IgD-negative memory B cell (primary cell): ENCODE measurements around the gene PNMT. TPM values are rescaled to one million over a fixed set of nuclear protein-coding genes. Genes with fewer than 3 reads are reported as not detected.
A peak's percentile ranks its signal among the peaks of the same experiment; 100 is the strongest.

Experiments used
- H3K27ac Mint-ChIP-seq, 3 donors: one replicate each; pipeline ENCODE4 v1.8.0; 2020 to 2022; ENCODE audit warnings: mild to moderate bottlenecking in 3 of 3, mixed read lengths in 3 of 3, moderate library complexity in 1 of 3
- H3K27me3 Mint-ChIP-seq: one replicate; pipeline ENCODE4 v1.8.0; 2021; ENCODE audit warnings: mixed read lengths
- H3K36me3 Mint-ChIP-seq: one replicate; pipeline ENCODE4 v1.8.0; 2020; ENCODE audit warnings: mild to moderate bottlenecking, mixed read lengths
- H3K4me1 Mint-ChIP-seq, 3 donors: one replicate each; pipeline ENCODE4 v1.8.0; 2020 to 2022; ENCODE audit warnings: mixed read lengths in 3 of 3, mild to moderate bottlenecking in 1 of 3
- H3K4me3 Mint-ChIP-seq, 4 donors: one replicate each; pipeline ENCODE4 v1.8.0; 2020 to 2022; ENCODE audit warnings: mild to moderate bottlenecking in 4 of 4, mixed read lengths in 4 of 4, moderate library complexity in 3 of 4
- H3K9me3 Mint-ChIP-seq, 3 donors: one replicate each; pipeline ENCODE4 v1.8.0; 2020 to 2021; ENCODE audit warnings: mixed read lengths in 3 of 3, mild to moderate bottlenecking in 1 of 3
- polyA plus RNA-seq: library from polyadenylated mRNA; unstranded; fragments of 300-500 nt; fragmentation: Illumina TruSeq; gene quantifications from one replicate; pipeline ENCODE4 v1.2.3, GENCODE V29; 2021

The PNMT gene
- polyA plus RNA-seq, 1 donor from 2014 or later: not detected

DNA sequence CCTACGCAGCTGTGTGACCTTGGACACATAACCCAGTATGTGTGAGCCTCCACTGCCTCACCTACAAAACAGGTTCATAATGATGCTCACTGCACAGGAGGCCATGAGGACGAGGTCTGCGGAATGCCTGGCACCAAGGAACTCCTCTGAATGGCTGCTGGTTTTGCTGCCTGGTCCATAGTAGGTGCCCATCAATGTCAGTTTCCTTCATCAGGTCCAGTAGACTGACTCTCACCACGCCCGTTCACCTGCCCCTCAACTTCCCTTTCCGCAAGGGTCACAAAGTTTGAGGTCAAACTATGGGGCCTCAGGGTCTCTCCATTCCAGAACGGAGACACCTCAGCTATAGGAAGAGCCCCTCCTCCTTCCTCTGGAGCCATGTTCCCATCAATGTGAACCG, 8.8 kb downstream of the PNMT start:
- peaks cover 2% of the 10 kb centered on the region for H3K36me3 Mint-ChIP-seq
- H3K27me3 Mint-ChIP-seq: no peaks in the 10 kb centered on the region
- peak overlapping the region; percentile 19 to 86 (median 83) for H3K27ac Mint-ChIP-seq
- H3K4me1 Mint-ChIP-seq: peaks cover 38 to 46% (median 45%) of the 10 kb centered on the region in 3 donors
- H3K4me3 Mint-ChIP-seq: peak overlapping the region in 2 of 4 donors; percentile 49 to 77
- H3K9me3 Mint-ChIP-seq: no peaks in the 10 kb centered on the region

DNA sequence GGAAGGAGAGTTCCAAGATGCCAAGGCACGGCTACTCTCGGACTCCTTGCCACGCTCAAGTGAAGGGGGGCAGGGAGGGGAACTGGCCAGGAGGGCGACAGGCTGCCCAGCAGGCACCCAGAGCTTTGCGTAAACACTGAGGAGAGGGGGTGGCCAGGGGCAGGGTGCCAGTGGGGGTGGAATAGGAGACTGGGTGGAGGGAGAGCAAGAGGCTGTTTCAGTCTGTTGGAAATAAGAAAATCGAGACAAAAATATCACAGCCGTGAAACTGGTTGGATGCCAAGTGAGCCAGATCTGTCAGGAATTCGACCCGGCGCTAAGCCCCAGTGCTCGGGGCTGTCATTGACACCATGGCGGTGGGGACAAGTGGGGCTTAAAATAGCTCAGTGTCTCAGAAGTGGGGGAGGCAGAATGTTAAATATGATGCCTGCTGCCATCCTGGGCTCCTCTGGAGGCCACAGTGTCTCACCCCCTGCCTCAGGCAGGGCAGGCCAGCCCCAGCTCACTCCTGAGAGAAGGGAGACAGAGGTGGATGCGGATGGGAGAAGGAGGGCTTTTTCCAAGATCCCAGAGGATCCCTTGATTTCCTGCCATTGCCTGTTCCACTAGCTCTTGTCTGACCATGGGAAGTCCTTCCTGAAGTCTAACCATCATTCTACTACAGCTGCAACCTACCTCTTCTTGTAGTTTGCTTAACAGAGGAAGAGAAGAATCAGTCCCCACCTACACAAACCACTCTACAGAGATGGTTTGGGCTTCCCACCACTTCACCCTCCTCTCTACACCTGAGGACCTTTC, 9.5 kb downstream of the PNMT start:
- H3K4me3 Mint-ChIP-seq: peak overlapping the region in 1 of 4 donors; percentile 87
- H3K9me3 Mint-ChIP-seq: no peaks in the 10 kb centered on the region
- no peaks in the 10 kb centered on the region for H3K27me3 Mint-ChIP-seq
- H3K36me3 Mint-ChIP-seq: peaks cover 2% of the 10 kb centered on the region
- H3K4me1 Mint-ChIP-seq: peaks cover 38 to 46% (median 45%) of the 10 kb centered on the region in 3 donors
- peak overlapping the region; percentile 63 to 95 (median 86) for H3K27ac Mint-ChIP-seq

DNA sequence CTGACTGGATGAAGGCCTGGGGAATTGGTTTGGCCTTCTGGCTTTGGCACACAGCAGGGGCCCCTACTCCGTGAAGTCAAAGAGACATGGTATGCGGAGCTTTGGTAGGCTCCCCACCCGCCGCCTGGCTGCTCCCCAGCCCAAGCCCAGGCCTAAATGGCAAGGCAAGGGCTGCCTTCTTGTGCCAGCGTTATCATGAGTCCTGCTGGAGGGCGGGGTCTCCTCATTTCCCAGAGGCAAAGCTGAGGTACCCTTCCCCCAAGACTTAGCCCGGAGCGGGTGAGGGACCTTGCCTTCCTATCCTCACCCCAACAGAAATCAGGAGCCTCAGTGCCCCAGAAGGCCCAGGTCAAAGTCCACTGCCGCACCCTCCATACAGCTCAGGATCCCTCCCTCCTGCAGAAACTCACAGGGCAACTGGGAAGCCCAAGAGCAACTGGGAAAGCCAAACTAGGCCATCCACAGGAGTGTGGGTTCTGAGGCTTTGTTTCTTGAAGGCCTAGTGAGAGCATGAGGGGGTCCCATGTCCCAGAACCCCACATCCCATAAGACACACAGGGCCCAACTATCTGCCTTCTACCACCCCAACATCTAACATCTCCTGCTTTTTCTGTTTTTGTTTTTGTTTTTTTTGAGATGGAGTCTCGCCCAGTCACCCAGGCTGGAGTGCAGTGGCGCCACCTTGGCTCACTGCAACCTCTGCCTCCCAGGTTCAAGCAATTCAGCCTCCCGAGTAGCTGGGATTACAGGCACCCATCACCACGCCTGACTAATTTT, 10.3 kb downstream of the PNMT start:
- peaks cover 42 to 45% (median 45%) of the 10 kb centered on the region in 3 donors for H3K4me1 Mint-ChIP-seq
- peak overlapping the region in 2 of 4 donors; percentile 82 to 87 for H3K4me3 Mint-ChIP-seq
- H3K9me3 Mint-ChIP-seq: no peaks in the 10 kb centered on the region
- H3K27ac Mint-ChIP-seq: peak overlapping the region; percentile 94 to 95 (median 95)
- no peaks in the 10 kb centered on the region for H3K27me3 Mint-ChIP-seq
- peaks cover 5% of the 10 kb centered on the region for H3K36me3 Mint-ChIP-seq

DNA sequence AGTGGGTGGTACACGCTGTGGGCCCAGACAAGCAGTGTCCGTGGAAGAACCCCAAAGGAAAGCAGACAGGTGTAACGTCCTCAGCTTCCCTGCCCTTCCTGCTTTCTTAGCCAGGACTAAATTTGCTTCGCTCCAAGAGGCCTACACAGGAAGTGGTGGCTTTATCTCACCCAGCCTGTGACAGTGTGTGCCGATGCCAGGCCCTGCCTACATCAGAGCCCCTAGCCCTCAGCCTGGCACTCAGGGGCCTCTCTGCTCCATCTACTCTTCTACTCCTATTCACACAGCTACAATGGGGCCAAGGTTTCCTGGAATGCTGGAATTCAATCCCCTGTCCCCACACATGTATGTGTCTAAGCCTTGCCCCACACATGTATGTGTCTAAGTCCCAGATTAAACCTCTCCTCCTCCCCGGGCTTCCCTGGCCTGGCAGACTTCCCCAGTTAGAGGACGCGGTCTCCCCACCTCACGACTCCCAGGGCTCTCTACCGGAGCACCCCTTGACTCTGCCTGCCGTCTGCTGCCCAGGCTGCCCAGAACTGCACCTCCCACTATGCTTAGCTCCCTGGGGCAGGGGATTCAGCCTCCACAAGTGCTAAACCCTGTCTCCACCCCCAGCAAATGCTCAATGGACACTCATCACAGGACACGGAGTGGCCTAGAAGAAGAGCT, 11.4 kb downstream of the PNMT start:
- peaks cover 42 to 45% (median 45%) of the 10 kb centered on the region in 3 donors for H3K4me1 Mint-ChIP-seq
- H3K27ac Mint-ChIP-seq: peak overlapping the region; percentile 94 to 95 (median 95)
- H3K9me3 Mint-ChIP-seq: no peaks in the 10 kb centered on the region
- peaks cover 5% of the 10 kb centered on the region for H3K36me3 Mint-ChIP-seq
- no peaks in the 10 kb centered on the region for H3K27me3 Mint-ChIP-seq
- peak overlapping the region in 3 of 4 donors; percentile 69 to 82 (median 70) for H3K4me3 Mint-ChIP-seq

DNA sequence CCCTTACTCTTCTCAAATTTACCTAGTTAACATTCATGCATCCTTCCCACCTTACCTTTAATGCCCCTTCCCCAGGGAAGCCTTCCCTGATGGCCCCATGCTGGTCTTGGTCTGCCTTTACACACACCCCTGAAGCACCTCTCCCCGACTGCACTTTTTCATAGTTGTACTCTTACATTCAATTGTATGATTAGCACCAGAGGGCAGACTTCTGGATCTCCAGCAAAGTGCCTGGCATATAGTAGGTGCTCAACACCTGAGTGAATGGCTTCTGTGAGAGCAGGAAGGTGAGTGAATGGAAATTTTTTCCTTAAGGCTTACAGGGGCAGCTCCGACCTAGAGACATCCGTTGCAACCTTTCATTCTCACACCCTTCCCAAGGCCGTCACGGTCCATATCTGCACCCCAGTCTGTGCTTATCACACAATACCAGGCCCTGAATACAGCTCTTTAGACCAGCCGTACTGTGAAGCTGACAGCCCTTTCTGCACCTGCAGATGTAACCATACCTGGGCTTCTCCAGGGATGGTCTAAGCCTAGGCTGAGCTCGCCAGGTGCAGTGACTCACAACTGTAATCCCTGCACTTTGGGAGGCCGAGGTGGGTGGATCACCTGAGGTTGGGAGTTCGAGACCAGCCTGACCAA, 15.2 kb downstream of the PNMT start:
- H3K36me3 Mint-ChIP-seq: peaks cover 7% of the 10 kb centered on the region
- no peaks in the 10 kb centered on the region for H3K27me3 Mint-ChIP-seq
- H3K27ac Mint-ChIP-seq: peak overlapping the region in 1 of 3 donors; percentile 22
- H3K4me3 Mint-ChIP-seq: peak overlapping the region in 1 of 4 donors; percentile 46
- H3K9me3 Mint-ChIP-seq: no peaks in the 10 kb centered on the region
- H3K4me1 Mint-ChIP-seq: peaks cover 31 to 36% (median 36%) of the 10 kb centered on the region in 3 donors

DNA sequence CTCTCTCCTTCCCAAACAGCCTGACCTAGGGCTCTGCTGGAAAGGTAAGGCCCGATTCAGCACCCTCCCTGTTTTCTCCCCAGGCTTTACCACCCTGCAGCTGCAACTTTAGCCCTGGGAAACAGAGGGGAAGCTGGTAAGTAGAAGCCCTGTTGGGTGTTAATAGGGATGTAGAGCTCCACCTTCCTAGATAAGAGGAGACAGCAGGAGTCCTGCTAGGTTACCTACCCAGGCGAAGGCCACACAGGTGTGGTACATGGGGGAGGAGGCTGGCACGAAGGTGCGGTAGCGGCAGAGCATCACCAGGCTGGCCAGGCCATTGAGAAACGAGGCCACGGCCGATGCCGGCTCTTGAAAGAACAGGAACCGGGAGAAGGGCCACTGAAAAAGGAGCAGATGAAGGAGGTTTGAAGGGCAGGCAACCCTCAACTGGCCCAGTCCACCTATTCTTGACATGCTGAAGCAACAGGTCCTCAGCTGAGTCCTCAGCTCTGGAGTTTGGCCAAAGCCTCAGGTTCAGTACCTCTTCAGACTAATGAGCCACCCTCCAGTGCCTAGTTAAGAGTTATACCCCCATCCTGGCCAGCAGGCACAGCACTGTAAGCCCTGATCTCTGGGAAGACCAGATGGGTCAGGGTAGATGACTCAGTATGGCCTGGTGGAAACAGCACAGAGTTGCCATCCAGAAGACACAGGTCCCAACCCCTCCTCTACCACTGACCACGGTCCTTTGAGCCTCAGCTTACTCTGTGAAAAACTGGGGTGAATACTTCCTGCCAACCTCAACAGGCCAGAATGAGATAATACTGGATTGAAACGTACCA, 16.3 kb downstream of the PNMT start:
- Mint-ChIP-seq H3K27ac (no peak overlapping the region), H3K4me3 (no peak overlapping the region), H3K9me3 (no peaks in the 10 kb centered on the region), H3K36me3 (peaks cover 7% of the 10 kb centered on the region), H3K27me3 (no peaks in the 10 kb centered on the region), H3K4me1 (peaks cover 25 to 33% (median 28%) of the 10 kb centered on the region in 3 donors)

DNA sequence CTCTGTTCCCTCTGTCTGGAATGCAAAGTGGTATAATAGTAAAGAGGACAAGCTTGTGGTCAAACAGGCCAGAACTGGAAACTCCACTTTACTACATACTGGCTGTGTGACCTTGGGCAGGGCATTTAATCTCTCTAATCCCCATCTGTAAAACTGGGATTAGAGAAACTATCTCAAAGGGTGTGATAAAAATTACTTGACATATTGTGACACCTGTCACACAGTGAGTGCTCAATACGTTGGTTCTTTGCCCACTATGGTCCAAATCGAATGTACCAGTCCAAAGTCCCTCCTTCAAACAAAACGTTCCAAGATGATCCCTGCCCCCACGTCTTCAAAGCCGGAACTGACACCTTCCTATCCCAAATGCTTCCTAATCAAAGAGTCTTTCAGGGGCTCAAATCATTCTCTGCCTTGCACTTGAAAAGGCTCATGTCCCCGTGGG, 18.9 kb downstream of the PNMT start:
- H3K9me3 Mint-ChIP-seq: no peaks in the 10 kb centered on the region
- no peaks in the 10 kb centered on the region for H3K27me3 Mint-ChIP-seq
- H3K27ac Mint-ChIP-seq: peak overlapping the region in 2 of 3 donors; percentile 82 to 96
- peak overlapping the region; percentile 95 to 100 (median 99) for H3K4me3 Mint-ChIP-seq
- H3K36me3 Mint-ChIP-seq: peaks cover 7% of the 10 kb centered on the region
- H3K4me1 Mint-ChIP-seq: peaks cover 10 to 21% (median 18%) of the 10 kb centered on the region in 3 donors

DNA sequence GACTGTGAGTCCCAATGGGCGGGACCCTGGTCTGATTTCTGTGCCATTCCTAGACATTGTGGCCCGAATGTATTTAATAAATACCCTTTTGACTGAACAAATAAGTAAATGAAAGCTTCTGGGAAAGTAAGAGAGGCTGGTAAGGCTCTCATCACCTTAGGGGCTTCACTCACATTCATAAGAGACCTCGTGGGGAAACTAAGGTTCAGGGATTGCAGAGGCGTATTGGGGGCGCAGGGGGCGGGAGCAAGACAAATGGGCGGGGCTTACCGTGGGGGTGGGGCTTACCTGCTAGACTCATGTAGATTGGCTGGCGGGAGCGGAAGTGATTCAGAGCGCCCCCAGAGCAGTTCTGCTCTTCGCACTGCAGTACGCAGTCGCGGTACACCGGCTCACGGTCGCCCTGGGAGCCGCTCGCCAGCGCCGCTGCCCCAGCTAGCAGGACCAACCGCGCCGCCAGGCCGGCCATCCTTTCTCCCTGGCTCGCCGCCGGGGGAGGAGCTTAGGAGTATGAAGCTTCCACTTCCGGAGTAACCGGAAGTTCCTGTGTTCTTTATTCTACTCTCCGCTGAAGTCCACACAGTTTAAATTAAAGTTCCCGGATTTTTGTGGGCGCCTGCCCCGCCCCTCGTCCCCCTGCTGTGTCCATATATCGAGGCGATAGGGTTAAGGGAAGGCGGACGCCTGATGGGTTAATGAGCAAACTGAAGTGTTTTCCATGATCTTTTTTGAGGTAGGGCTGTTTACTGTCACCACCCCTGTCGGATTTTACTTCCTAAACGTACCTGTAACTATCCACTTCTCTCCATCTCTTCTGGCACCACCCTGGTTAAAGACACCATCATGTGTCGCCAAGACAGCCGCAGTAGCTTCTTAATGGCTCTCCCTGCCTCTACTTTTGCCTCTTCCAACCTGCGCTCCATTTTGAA, 19.6 kb downstream of the PNMT start, which contains the start of gene PGAP3:
PGAP3 (minus strand) TSS at position 512 of the 929 bp plus-strand sequence; CDS start at position 469, 43 bp downstream.
- Mint-ChIP-seq H3K4me1 (peaks cover 10 to 21% (median 17%) of the 10 kb centered on the region in 3 donors), H3K4me3 (peak within 1 kb of the TSS; percentile 95 to 100 (median 99)), H3K27me3 (no peaks in the 10 kb centered on the region), H3K36me3 (peaks cover 7% of the 10 kb centered on the region), H3K9me3 (no peaks in the 10 kb centered on the region), H3K27ac (peak within 1 kb of the TSS; percentile 82 to 96 (median 95))

DNA sequence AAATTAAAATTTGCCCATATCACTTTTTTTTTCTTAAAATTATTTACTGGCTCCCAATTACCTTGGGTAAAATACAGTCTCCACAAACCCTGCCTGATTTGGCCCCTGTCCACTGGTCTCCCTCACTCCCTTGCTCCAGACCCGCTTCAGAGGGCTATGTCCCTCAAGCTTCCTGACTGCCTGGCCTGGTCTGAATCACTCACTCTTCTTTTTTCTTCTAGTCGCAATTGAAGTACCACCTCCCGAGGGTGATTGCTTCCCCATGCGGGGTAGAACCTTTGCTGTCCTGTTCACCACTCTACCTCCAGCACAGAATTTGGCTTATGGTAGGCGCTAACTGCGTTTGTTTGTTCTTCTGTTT, 20.2 kb downstream of the PNMT start:
- Mint-ChIP-seq H3K9me3 (no peaks in the 10 kb centered on the region), H3K4me3 (peak overlapping the region; percentile 95 to 100 (median 99)), H3K36me3 (peaks cover 7% of the 10 kb centered on the region), H3K4me1 (peaks cover 10 to 19% (median 16%) of the 10 kb centered on the region in 3 donors), H3K27me3 (no peaks in the 10 kb centered on the region), H3K27ac (peak overlapping the region; percentile 82 to 96 (median 95))

DNA sequence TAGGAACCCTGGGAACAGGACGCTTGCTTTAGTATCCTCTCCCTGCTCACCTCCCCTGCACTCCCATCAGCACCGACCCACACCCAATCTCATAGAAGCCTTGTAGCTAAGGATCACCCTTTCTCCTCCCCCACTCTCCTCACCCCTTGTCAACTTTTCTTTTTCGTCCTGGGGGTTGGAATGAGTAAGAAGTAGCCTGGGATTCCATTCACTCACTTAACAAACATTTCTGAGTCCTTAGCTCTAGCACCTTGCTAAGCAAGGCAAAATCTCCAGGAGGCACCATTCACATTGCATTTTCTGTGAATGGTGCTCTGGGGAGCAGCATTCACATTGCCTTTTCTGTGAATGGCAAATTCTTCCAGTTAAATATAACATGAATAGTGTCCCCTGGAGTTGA, 20.7 kb downstream of the PNMT start:
- Mint-ChIP-seq H3K9me3 (no peaks in the 10 kb centered on the region), H3K27ac (peak overlapping the region; percentile 82 to 96 (median 95)), H3K36me3 (peaks cover 7% of the 10 kb centered on the region), H3K27me3 (no peaks in the 10 kb centered on the region), H3K4me3 (peak overlapping the region; percentile 23 to 99 (median 82)), H3K4me1 (peaks cover 10 to 19% (median 16%) of the 10 kb centered on the region in 3 donors)

DNA sequence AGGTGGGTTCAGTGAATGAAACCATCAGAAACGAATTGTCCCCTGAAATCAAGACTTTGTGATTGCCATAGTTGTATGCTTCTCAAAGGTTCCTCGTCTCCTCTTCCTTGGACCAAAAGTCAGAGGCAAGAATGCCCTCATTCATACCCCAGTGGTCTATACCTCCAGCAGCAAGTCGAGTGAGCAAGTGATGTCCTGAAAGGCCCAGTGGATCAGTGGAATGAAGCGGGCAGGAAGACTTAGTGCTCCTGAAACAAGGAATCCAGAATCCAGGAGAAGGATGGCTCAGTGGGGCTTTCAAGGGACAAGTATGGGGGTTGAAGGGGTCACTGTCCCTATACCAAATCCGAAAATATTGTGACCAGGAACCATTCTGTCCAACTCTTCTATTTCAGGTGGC, 26.3 kb downstream of the PNMT start:
- H3K27me3 Mint-ChIP-seq: peaks cover 16% of the 10 kb centered on the region
- H3K27ac Mint-ChIP-seq: no peak overlapping the region
- H3K9me3 Mint-ChIP-seq: peaks cover 0 to 2% (median 0%) of the 10 kb centered on the region in 3 donors
- peaks cover 4% of the 10 kb centered on the region for H3K36me3 Mint-ChIP-seq
- peaks cover 0 to 3% (median 2%) of the 10 kb centered on the region in 3 donors for H3K4me1 Mint-ChIP-seq
- no peak overlapping the region for H3K4me3 Mint-ChIP-seq

DNA sequence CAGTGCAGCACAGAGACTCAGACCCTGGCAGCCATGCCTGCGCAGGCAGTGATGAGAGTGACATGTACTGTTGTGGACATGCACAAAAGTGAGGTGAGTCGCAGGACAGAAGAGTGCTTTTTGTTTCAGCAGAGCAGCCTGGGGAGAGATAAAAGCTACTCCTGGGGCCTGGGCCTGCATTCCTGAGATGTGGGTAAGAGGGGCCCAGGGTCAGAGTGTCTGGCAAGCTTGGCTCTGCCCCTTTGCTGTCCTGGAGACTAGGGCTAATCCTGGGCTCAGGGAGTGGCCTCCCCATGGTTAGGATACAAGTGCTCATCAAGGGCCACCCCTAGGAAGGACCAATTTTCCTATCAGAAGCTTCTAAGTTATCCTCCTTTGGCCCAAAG, 26.8 kb downstream of the PNMT start:
- Mint-ChIP-seq H3K27ac (no peak overlapping the region), H3K36me3 (peaks cover 4% of the 10 kb centered on the region), H3K9me3 (peaks cover 0 to 2% (median 0%) of the 10 kb centered on the region in 3 donors), H3K4me3 (no peak overlapping the region), H3K27me3 (peaks cover 19% of the 10 kb centered on the region), H3K4me1 (peaks cover 0 to 5% (median 2%) of the 10 kb centered on the region in 3 donors)

DNA sequence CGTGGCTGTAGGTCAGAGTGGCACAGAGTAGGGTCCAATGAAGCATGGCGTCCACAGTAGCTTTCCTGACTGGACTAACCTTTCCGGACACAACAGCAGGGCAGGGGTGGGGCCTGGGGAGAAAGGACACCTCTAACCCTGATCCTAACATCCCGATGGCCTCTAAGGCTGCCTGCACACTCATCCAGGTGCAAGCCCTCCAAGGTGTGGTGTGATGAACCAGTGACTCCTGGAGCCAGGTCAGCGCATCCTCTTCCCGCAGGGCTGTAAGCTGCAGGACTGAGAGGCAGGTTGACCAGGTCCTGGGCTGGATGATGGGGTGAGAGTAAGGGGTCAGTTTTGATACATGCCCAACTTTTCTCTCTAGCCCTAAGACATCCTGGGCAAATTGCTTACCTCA, 28.5 kb downstream of the PNMT start:
- Mint-ChIP-seq H3K36me3 (peaks cover 4% of the 10 kb centered on the region), H3K27me3 (peaks cover 30% of the 10 kb centered on the region), H3K27ac (no peak overlapping the region), H3K9me3 (peaks cover 0 to 2% (median 0%) of the 10 kb centered on the region in 3 donors), H3K4me1 (peaks cover 0 to 5% (median 3%) of the 10 kb centered on the region in 3 donors), H3K4me3 (no peak overlapping the region)
